Aorta (tissue), 5 donors: ENCODE results near the gene KCNAB2. TPM values are rescaled to one million over a fixed set of nuclear protein-coding genes. Genes with fewer than 3 reads are reported as not detected.

Source experiments
- ATAC-seq: fragments of 200-7000 bp; cut with Tn5 transposase; one replicate; pipeline ENCODE4 v1.9.1; 2022; ENCODE audit warnings: moderate library complexity; ENCODE audit not compliant: low FRiP score
- DNase-seq, 2 donors: peaks; one replicate each; pipeline ENCODE4 v3.0.0-alpha.2; 2020
- H3K27ac ChIP-seq, 2 donors: one replicate each; pipeline ENCODE4 v1.5.1; 2013; ENCODE audit warnings: low read length in 2 of 2, mild to moderate bottlenecking in 2 of 2, moderate library complexity in 2 of 2, control low read depth in 1 of 2, inconsistent platforms in 1 of 2, low read depth in 1 of 2
- H3K27me3 ChIP-seq, 2 donors: one replicate each; pipeline ENCODE4 v1.6.1; 2013; ENCODE audit warnings: control low read depth in 1 of 2, low read length in 1 of 2, mild to moderate bottlenecking in 1 of 2, moderate library complexity in 1 of 2; ENCODE audit not compliant: insufficient read depth in 2 of 2, control insufficient read depth in 1 of 2
- H3K36me3 ChIP-seq, 2 donors: one replicate each; pipeline ENCODE4 v1.6.1; 2013; ENCODE audit warnings: control low read depth in 1 of 2, low read length in 1 of 2, mild to moderate bottlenecking in 1 of 2; ENCODE audit not compliant: insufficient read depth in 2 of 2, control insufficient read depth in 1 of 2
- H3K4me1 ChIP-seq, 2 donors: one replicate each; pipeline ENCODE4 v1.6.1; 2013; ENCODE audit warnings: low read length in 2 of 2, control low read depth in 1 of 2, mild to moderate bottlenecking in 1 of 2, moderate library complexity in 1 of 2; ENCODE audit not compliant: insufficient read depth in 2 of 2, control insufficient read depth in 1 of 2
- H3K4me3 ChIP-seq, 2 donors: one replicate each; pipeline ENCODE4 v1.5.1; 2013; ENCODE audit warnings: low read length in 2 of 2, control low read depth in 1 of 2, mild to moderate bottlenecking in 1 of 2
- H3K9me3 ChIP-seq: one replicate; pipeline ENCODE4 v1.6.1; 2013; ENCODE audit warnings: mild to moderate bottlenecking, low read length; ENCODE audit not compliant: control insufficient read depth
- WGBS, 2 donors: extraction: QIAGEN DNeasy Blood & Tissue Kit; methylation state at CpG; one replicate each; pipeline ENCODE4 v1.1.7; 2013; 5-methylcytosine and 5-hydroxymethylcytosine counted together
- intact Hi-C, 2 donors: fragments of 100-400 bp; cut with DNase I; formaldehyde crosslinking; loops; one replicate each; pipeline versions ENCODE4 v1.14.2 to v1.15.0; 2022
- polyA plus RNA-seq, 2 donors: library from polyadenylated mRNA; stranded (reverse); fragments of 200-250 nt; gene quantifications; one replicate each; pipeline ENCODE4 v1.2.3, GENCODE V29; 2013
- total RNA-seq, 2 donors: library from RNA; stranded (reverse); fragmentation: NEBNext Ultra II Directional; extraction: Animal tissue kit (Norgen Biotek cat#: 25700); gene quantifications; one replicate each; pipeline ENCODE4 v1.2.1, GENCODE V29; 2021
- donor health status: healthy with polysubstance abuse.
- donor health status: Bipolar disorder and iron deficiency.
- donor health status: DM: no; HTN: no; CAD: no.
- donor health status: DM: no; HTN: no; CAD: no.
- donor health status: DM: yes; HTN: yes; CAD: no.

The KCNAB2 gene
- total and polyA plus RNA-seq, 4 donors = 5.5 to 36.2 (median 11.9) TPM

DNA sequence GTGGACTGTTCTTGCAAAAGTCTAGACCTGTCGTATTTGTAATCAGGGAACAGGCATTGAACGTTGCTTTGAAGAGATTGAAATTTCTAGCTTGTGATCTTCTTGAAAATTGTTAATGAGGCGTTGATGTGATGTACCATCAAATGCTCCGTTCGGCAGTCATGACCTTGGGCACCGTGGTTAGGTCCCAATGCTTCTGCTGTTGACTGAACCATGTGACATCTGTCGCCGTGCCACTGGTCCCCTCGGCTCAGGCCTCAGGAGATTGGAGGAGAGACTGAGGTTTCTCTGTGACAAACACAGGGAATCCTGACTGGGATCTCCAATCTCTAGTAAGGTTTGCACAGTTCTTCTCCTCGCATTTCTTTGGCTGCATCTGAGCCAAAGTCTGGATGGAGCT, 18.1 kb upstream of the KCNAB2 start:
- no peak overlapping the region for H3K27ac ChIP-seq
- no peaks in the 10 kb centered on the region for H3K27me3 ChIP-seq
- ATAC-seq = no peak
- H3K4me3 ChIP-seq = no peak overlapping the region
- 67 to 75% methylated on average over 10 of the region's 10 CpGs for WGBS, 2 donors
- no peaks in the 10 kb centered on the region for H3K9me3 ChIP-seq
- intact Hi-C loops = no loop called here
- H3K4me1 ChIP-seq = no peaks in the 10 kb centered on the region
- H3K36me3 ChIP-seq = no peaks in the 10 kb centered on the region
- no peak for DNase-seq

DNA sequence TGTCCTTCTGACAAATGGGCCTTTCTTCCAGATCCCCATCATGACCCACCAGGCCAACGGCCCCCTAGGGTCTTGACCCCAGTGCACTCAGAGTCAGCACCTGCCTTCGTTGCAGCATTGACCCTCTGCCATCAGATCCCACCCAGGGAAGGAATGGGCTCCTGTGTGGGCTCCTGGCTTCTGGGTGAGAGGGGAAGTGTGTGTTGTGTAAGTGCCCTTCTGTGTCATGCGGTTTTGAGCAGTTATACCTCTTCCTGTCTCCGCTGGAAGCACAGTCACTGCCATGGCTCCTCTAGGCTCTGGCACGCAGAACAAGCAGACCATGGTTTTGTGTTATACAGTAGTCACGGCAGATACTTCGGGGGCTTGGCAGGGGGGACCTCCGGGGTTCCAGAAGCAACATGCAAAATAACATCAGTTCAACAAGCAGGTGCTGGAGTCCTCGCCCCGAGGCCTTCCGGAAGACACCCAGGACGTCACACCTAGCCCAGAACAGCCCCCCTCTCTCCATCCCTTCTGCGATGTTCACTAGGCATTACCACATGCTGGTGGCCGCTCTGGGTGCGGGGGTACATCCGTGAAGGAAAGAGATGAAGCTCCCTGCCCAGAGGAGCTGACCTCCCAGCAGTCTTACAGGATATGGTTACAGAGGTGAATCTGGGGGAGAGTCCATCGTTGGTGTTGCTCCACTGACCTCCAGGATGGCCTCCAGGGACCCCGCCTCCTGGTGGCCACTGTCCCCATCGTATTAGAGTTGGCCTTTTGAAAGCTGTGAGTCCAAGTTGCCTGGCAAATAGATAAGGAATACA, 17.4 kb upstream of the KCNAB2 start:
- intact Hi-C loops = no loop called here
- ATAC-seq = no peak

DNA sequence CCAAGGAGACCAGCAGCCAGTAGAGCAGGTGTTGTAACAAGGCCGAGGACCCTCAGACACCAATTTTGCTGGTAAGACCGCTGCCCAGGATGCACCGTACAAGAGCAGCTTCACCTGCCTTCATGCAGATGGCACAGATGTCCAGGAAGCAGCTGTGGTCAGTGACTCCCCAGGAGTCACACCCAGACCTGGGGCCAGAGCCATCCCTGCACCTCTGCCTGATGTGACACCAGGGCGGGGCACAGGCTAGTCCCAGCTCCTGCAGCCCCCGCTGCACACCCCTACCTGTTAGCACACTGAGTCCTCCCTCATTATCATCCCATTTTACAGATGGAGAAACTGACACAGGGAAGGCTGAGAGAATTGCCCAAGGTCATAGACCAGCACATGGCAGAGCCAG, 16.3 kb upstream of the KCNAB2 start:
- DNase-seq = no peak
- ATAC-seq = no peak
- intact Hi-C loops = no loop called here
- 94 to 97% methylated on average over 5 of the region's 5 CpGs for WGBS, 2 donors
- Histone ChIP-seq H3K9me3 (no peaks in the 10 kb centered on the region), H3K27ac (no peak overlapping the region), H3K36me3 (no peaks in the 10 kb centered on the region), H3K4me3 (no peak overlapping the region), H3K4me1 (no peaks in the 10 kb centered on the region), H3K27me3 (no peaks in the 10 kb centered on the region)

More for the DNA sequence above, 17.4 kb upstream of the KCNAB2 start:
- Histone ChIP-seq H3K4me1 (no peaks in the 10 kb centered on the region), H3K4me3 (no peak overlapping the region), H3K36me3 (no peaks in the 10 kb centered on the region), H3K9me3 (no peaks in the 10 kb centered on the region), H3K27me3 (no peaks in the 10 kb centered on the region), H3K27ac (no peak overlapping the region)
- WGBS, 2 donors = 81 to 86% methylated on average over 19 of the region's 19 CpGs
- DNase-seq = peak in 1 of 2 donors; percentile 76

DNA sequence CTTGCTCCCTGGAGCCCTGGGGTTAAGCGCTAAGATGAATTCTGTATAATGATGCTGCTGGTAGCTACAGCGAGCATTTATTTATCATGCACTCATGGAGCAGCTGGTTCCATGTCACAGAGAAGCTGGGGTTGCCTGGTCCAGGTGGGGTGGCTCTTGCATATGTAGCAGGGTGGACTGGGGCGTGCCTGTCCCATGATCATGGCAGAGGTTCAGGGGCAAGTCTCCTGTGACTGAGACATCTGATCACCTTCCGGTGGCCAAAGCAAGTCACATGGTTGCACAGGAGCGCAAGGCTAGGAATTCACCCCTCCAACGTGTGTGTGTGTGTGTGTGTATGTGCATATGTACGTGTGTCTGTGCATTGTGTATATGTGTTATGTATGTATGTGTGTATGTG, 15.6 kb upstream of the KCNAB2 start:
- Histone ChIP-seq H3K27ac (no peak overlapping the region), H3K4me3 (no peak overlapping the region), H3K36me3 (no peaks in the 10 kb centered on the region), H3K27me3 (no peaks in the 10 kb centered on the region), H3K4me1 (no peaks in the 10 kb centered on the region), H3K9me3 (no peaks in the 10 kb centered on the region)
- ATAC-seq = no peak
- intact Hi-C loops = no loop called here
- WGBS, 2 donors = 86 to 88% methylated on average over 7 of the region's 7 CpGs
- no peak for DNase-seq

DNA sequence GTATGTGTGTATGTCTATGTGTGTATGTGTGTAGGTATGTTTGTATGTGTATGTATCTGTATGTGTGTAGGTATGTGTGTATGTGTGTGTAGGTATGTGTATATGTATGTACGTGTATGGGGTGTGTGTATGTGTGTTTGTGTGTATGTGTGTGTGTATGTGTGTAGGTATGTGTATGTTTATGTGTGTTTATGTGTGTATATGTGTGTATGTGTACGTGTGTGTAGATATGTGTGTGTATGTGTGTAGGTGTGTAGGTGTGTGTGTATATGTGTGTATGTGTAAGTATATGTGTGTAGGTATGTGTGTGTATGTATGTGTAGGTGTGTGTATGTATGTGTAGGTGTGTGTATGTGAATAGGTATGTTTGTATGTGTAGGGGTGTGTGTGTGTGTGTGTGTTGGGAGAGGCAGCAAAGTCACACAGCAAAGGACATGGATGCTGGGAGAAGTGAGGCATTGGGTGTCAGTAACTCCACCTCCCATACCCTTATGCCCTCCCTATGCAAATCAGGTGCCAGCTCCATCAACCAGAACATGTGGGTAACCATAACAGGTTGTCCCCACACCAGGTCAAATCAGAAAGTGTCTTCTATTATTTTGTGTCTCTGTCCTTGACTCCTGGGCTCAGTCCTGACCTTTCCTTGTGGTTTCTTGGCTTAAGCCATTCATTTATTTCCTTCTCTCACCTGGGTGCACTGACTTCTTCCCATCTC, 15.0 kb upstream of the KCNAB2 start:
- no peaks in the 10 kb centered on the region for H3K9me3 ChIP-seq
- no peaks in the 10 kb centered on the region for H3K4me1 ChIP-seq
- no peaks in the 10 kb centered on the region for H3K36me3 ChIP-seq
- ATAC-seq = no peak
- 84 to 93% methylated on average over 2 of the region's 2 CpGs for WGBS, 2 donors
- no peaks in the 10 kb centered on the region for H3K27me3 ChIP-seq
- H3K4me3 ChIP-seq = no peak overlapping the region
- no peak overlapping the region for H3K27ac ChIP-seq
- no peak for DNase-seq
- intact Hi-C loops = no loop called here

DNA sequence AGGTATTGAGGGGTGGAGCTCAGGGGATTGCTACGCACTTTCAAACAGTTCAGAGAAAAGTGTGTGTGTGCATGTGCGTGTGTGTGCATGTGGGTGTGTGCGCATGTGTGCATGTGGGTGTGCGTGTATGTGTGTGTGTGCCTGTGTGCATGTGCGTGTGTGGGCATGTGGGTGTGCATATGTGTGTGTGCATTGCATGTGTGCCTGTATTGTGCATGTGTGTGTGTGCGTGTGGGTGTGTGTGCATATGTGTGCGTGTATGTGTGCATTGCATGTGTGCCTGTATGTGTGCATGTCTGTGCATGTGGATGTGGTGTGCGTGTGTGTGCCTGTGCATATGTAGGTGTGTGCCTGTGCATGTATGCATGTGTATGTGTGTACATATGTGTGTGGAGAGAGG, 12.6 kb upstream of the KCNAB2 start:
- DNase-seq (no peak), ATAC-seq (no peak)
- no peak overlapping the region for H3K4me3 ChIP-seq
- no peaks in the 10 kb centered on the region for H3K4me1 ChIP-seq
- WGBS, 2 donors = 90 to 94% methylated on average over 8 of the region's 8 CpGs
- intact Hi-C loops = no loop called here
- no peaks in the 10 kb centered on the region for H3K27me3 ChIP-seq
- H3K36me3 ChIP-seq = no peaks in the 10 kb centered on the region
- H3K27ac ChIP-seq = no peak overlapping the region
- H3K9me3 ChIP-seq = no peaks in the 10 kb centered on the region

DNA sequence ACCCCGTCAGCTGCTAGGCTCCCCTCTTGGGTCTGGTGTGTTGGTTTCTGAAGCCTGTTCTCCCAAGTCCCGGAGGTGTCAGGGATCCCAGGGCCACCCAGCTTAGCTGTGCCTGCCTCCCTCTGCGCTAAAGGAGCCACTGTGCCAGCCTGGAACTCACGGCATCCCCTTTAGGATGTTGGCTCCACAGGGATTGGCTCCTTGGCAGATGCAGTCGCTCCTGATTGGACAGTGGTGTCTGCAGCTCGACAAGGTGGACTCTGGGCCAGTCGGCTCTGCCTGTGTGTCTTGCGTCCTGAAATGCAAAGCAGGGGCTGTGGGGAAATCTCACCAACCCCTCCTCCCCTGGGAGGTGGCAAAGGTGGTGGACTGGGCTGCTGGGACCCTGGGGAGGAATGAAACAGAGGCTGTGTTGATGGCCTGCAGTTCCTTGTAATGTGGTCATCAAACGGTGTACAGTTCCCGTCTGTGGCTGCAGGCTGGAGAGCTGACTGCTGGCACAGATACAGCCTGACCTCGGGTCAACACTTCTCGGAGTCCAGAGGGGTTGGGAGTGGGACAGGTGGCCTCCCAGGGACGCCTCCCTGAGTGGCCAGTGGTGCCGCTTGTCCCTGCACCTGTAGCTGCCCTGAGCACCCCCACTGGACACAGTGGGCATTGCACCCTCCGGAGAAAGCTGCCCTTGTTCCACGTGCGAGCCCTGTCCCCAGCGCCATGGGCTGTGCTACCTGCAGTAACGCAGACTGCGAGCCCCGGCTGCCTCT, 11.5 kb upstream of the KCNAB2 start:
- no peak for DNase-seq
- H3K4me1 ChIP-seq = no peaks in the 10 kb centered on the region
- no peaks in the 10 kb centered on the region for H3K36me3 ChIP-seq
- no peaks in the 10 kb centered on the region for H3K27me3 ChIP-seq
- WGBS, 2 donors = 14 to 16% methylated on average over 21 of the region's 21 CpGs
- intact Hi-C loops = no loop called here
- ATAC-seq = no peak
- no peaks in the 10 kb centered on the region for H3K9me3 ChIP-seq
- no peak overlapping the region for H3K27ac ChIP-seq
- no peak overlapping the region for H3K4me3 ChIP-seq

DNA sequence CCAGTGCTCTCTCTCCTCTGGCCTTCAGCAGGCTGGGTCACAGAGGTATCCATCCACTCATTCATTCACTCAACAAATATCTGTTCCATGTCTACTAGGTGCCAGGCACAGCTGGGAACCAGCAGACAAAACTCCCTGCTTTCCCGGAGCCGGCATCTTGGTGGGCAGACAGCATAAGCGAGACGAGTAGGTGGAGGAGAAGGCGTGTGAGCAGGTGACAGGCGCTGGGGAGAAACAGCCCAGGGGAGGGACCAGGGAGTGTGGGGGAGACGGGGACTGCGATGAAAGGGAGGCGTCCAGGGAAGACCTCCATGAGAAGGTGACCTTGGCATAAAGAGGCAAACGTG, 11.0 kb upstream of the KCNAB2 start:
- H3K9me3 ChIP-seq = no peaks in the 10 kb centered on the region
- 65 to 67% methylated on average over 10 of the region's 10 CpGs for WGBS, 2 donors

More for the DNA sequence above, 11.0 kb upstream of the KCNAB2 start:
- no peak overlapping the region for H3K27ac ChIP-seq
- no peaks in the 10 kb centered on the region for H3K36me3 ChIP-seq
- H3K27me3 ChIP-seq = no peaks in the 10 kb centered on the region
- DNase-seq (no peak), ATAC-seq (no peak)
- intact Hi-C loops = no loop called here
- H3K4me1 ChIP-seq = no peaks in the 10 kb centered on the region
- no peak overlapping the region for H3K4me3 ChIP-seq
